Epithelial cell of esophagus (primary cell): ENCODE results near the gene IGFALS.

Experiments
- DNase-seq: peaks from one replicate; pipeline ENCODE4 v3.0.0; 2010; ENCODE audit warnings: low read depth
- H3K4me3 ChIP-seq: 2 replicates; pipeline ENCODE4 v1.5.1; 2011; ENCODE audit warnings: mild to moderate bottlenecking, low read length, control low read depth
- CTCF ChIP-seq: IDR thresholded peaks from 2 replicates; pipeline ENCODE4 v1.5.1; 2011; ENCODE audit warnings: low read depth, mild to moderate bottlenecking, low read length, control low read depth, inconsistent platforms; ENCODE audit not compliant: insufficient read depth; ENCODE audit errors: missing control alignments

IGFALS gene

GRCh38 chr16:1793578-1794220, at the start of gene IGFALS:
Gene IGFALS, minus strand, starts transcription at chr16:1793705. Its CDS starts 53 bp downstream, at chr16:1793652.
- DNase-seq, result no peak
- TF ChIP-seq CTCF, result no peak

GRCh38 chr16:1839554-1839953, 46.0 kb upstream of the IGFALS start:
- no peak for TF ChIP-seq CTCF
- H3K4me3 ChIP-seq, result no peak overlapping the region
- DNase-seq, result peak; percentile 65

More at GRCh38 chr16:1793578-1794220, at the start of gene IGFALS:
- H3K4me3 ChIP-seq, result no peak within 1 kb of the TSS

- peak; percentile 81 for DNase-seq
- TF ChIP-seq CTCF, result no peak
- H3K4me3 ChIP-seq, result no peak overlapping the region
These were observed 40.6 kb upstream of the IGFALS start for GRCh38 chr16:1834096-1834495.

GRCh38 chr16:1832838-1833454, 39.4 kb upstream of the IGFALS start:
- TF ChIP-seq CTCF, result no peak
- H3K4me3 ChIP-seq, result no peak overlapping the region
- DNase-seq, result peak; percentile 80

DNA sequence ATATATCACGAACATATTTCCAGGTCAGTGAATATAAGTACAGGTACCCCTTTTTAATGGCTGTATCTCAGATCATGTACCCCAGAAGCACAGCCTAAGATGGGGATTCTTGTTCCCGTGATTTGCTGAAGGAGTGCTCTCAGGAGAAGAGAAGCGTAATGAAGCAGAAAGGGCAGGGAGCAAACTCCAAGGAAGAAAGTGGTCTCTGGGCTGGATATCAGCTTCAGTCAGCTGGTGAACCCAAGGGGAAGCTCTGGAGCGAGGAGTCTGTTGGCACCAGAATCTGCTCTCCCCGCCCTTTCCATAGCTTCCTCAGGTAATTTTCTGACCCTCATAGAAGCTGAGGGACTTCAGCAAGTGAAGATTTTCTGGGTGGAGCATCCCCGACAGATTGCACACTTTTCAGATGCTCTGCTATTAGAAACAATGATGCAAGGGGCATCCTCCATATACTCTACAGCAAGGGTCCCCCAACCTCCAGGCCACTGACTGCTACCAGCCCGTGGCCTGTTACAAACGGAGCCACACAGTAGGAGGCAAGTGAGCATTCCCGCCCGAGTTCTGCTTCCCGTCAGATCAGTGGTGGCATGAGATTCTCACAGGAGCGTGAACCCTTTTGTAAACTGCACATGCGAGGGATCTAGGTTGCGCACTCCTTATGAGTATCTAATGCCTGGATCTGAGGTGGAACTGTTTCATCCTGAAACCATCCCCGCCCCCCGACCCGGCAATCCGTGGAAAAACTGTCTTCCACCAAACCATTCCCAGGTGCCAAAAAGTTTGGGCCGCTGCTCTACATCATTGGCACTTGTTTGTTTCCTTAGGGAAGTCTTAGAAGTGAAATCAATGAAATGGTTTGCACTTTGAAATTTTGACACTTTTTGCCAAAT, 37.9 kb upstream of the IGFALS start:
- no peak for DNase-seq
- TF ChIP-seq CTCF, result no peak
- no peak overlapping the region for H3K4me3 ChIP-seq

GRCh38 chr16:1830213-1830612, 36.7 kb upstream of the IGFALS start:
- peak; percentile 16 for DNase-seq
- H3K4me3 ChIP-seq, result no peak overlapping the region
- no peak for TF ChIP-seq CTCF
